Panc1 (cell line): ENCODE measurements around the gene COL4A3. TPM values are rescaled to one million over a fixed set of nuclear protein-coding genes. Genes with fewer than 3 reads are reported as not detected.

ENCODE experiments used
- ATAC-seq: fragments of 200-7000 bp; cut with Tn5 transposase; 2 replicates; pipeline ENCODE4 v1.9.1; 2020; ENCODE audit warnings: mild to moderate bottlenecking, moderate library complexity
- BruUV-seq: library from RNA; stranded (reverse); fragments of 400-500 nt; replicated peaks from 2 replicates; lab custom pipeline; 2021; lab: Mats Ljungman, UMichigan
- CTCF ChIA-PET: fragments of 300-600 bp; sonication (Branson Sonifier 250); formaldehyde crosslinking; loops from one replicate; lab custom pipeline; 2022; ENCODE audit warnings: antibody characterized with exemption; lab: Charles Lee
- POLR2A ChIA-PET: fragments of 300-600 bp; sonication (Branson Sonifier 250); formaldehyde crosslinking; loops from one replicate; lab custom pipeline; 2022; ENCODE audit warnings: antibody characterized with exemption; lab: Charles Lee
- DNase-seq: peaks from one replicate; pipeline ENCODE4 v3.0.0-alpha.2; 2010; ENCODE audit warnings: low read depth, low spot score
- H3K27ac ChIP-seq: 2 replicates; pipeline ENCODE4 v1.5.1; 2011; ENCODE audit warnings: mild to moderate bottlenecking, low read length, inconsistent platforms
- H3K27me3 ChIP-seq: fragments of 200-500 bp; sonication (Bioruptor generic); 2 replicates; pipeline ENCODE4 v1.6.0; 2014; ENCODE audit warnings: low read length, inconsistent platforms; ENCODE audit not compliant: control insufficient read depth, insufficient read depth
- H3K36me3 ChIP-seq: fragments of 200-500 bp; sonication (Bioruptor generic); 2 replicates; pipeline ENCODE4 v1.5.1; 2014; ENCODE audit warnings: inconsistent platforms, mild to moderate bottlenecking, low read length, moderate library complexity; ENCODE audit not compliant: control insufficient read depth, insufficient read depth
- H3K4me1 ChIP-seq: 2 replicates; pipeline ENCODE4 v1.5.1; 2011; ENCODE audit warnings: inconsistent platforms, mild to moderate bottlenecking, low read length, moderate library complexity; ENCODE audit not compliant: control insufficient read depth, insufficient read depth
- H3K4me3 ChIP-seq, 2 experiments: 2 replicates each; pipeline ENCODE4 v1.5.1; 2011 to 2012; ENCODE audit warnings: low read depth in 2 of 2, low read length in 2 of 2, mild to moderate bottlenecking in 2 of 2, inconsistent platforms in 1 of 2, moderate library complexity in 1 of 2
- H3K9me3 ChIP-seq: fragments of 200-500 bp; sonication (Bioruptor generic); 2 replicates; pipeline ENCODE4 v1.5.1; 2014; ENCODE audit warnings: low read depth, mild to moderate bottlenecking, inconsistent platforms, low read length, moderate library complexity; ENCODE audit not compliant: control insufficient read depth, insufficient read depth
- POLR2AphosphoS5 ChIP-seq: IDR thresholded peaks from 2 replicates; pipeline ENCODE4 v1.6.1; 2012; ENCODE audit warnings: mild to moderate bottlenecking, low read depth, low read length, moderate library complexity
- REST ChIP-seq, 2 experiments: IDR thresholded peaks; 2 replicates each; pipeline ENCODE4 v1.6.1; 2011 to 2012; ENCODE audit warnings: low read depth in 2 of 2, control low read depth in 1 of 2, low read length in 1 of 2, mild to moderate bottlenecking in 1 of 2, moderate library complexity in 1 of 2; ENCODE audit not compliant: insufficient read depth in 1 of 2
- SIN3A ChIP-seq: IDR thresholded peaks from 2 replicates; pipeline ENCODE4 v1.6.1; 2012; ENCODE audit warnings: low read depth, mild to moderate bottlenecking, low read length, moderate library complexity, borderline replicate concordance; ENCODE audit not compliant: insufficient read depth
- TCF7L2 ChIP-seq: IDR thresholded peaks from 2 replicates; pipeline ENCODE4 v1.6.1; 2011; ENCODE audit warnings: mild to moderate bottlenecking, low read depth, low read length, inconsistent platforms
- in situ Hi-C: cut with HindIII; loops from 2 replicates; pipeline ENCODE4 v1.10.0; 2016; ENCODE audit warnings: low sequenced_read_pairs, low pct_unique_long_range_greater_than_20kb
- intact Hi-C: fragments of 100-400 bp; cut with micrococcal nuclease; formaldehyde crosslinking; loops from one replicate; pipeline ENCODE4 v1.10.0; 2022; ENCODE audit not compliant: unreplicated experiment
- total RNA-seq: library from RNA; stranded (reverse); gene quantifications from one replicate; pipeline ENCODE4 v1.2.1, GENCODE V29; 2021; ENCODE audit not compliant: unreplicated experiment
- TF ChIP-seq, protein P1 (sequence below): fragments of 450-650 bp; IDR thresholded peaks from 2 replicates; pipeline ENCODE4 v1.5.1; 2017; ENCODE audit warnings: mild to moderate bottlenecking

Gene COL4A3
- total RNA-seq, 1 experiment from 2014 or later: 0.18 TPM

- H3K27me3 ChIP-seq: no peaks in the 10 kb centered on the region
- TF ChIP-seq POLR2AphosphoS5 (no peak), REST (IDR thresholded peaks at IDR 0.05; ENCODE audit: insufficient read depth in 1 of 2, low read depth in 2 of 2, low read length in 1 of 2) (no peak), TCF7L2 (no peak), SIN3A (no peak)
- TF ChIP-seq, protein P1, sequence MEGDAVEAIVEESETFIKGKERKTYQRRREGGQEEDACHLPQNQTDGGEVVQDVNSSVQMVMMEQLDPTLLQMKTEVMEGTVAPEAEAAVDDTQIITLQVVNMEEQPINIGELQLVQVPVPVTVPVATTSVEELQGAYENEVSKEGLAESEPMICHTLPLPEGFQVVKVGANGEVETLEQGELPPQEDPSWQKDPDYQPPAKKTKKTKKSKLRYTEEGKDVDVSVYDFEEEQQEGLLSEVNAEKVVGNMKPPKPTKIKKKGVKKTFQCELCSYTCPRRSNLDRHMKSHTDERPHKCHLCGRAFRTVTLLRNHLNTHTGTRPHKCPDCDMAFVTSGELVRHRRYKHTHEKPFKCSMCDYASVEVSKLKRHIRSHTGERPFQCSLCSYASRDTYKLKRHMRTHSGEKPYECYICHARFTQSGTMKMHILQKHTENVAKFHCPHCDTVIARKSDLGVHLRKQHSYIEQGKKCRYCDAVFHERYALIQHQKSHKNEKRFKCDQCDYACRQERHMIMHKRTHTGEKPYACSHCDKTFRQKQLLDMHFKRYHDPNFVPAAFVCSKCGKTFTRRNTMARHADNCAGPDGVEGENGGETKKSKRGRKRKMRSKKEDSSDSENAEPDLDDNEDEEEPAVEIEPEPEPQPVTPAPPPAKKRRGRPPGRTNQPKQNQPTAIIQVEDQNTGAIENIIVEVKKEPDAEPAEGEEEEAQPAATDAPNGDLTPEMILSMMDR: no peak
- H3K4me3 ChIP-seq: no peak overlapping the region
- peaks cover 12% of the 10 kb centered on the region for H3K36me3 ChIP-seq
- CTCF ChIA-PET: no interaction called here
- H3K4me1 ChIP-seq: no peaks in the 10 kb centered on the region
- ATAC-seq: no peak
- H3K9me3 ChIP-seq: no peaks in the 10 kb centered on the region
- no peak for DNase-seq
- intact Hi-C loops: no loop called here
- no peak overlapping the region for H3K27ac ChIP-seq
- in situ Hi-C loops: no loop called here
- POLR2A ChIA-PET: no interaction called here
- BruUV-seq: no TSS peak
Measured at GRCh38 chr2:227341553-227341952, 177.1 kb downstream of the COL4A3 start.

- CTCF ChIA-PET: no interaction called here
Measured at GRCh38 chr2:227344231-227344630, 179.8 kb downstream of the COL4A3 start.

More at GRCh38 chr2:227344231-227344630, 179.8 kb downstream of the COL4A3 start:
- no peak for ATAC-seq
- intact Hi-C loops: no loop called here
- DNase-seq: no peak
- Histone ChIP-seq H3K9me3 (no peaks in the 10 kb centered on the region), H3K4me3 (no peak overlapping the region), H3K27ac (no peak overlapping the region), H3K27me3 (no peaks in the 10 kb centered on the region), H3K4me1 (no peaks in the 10 kb centered on the region), H3K36me3 (peaks cover 12% of the 10 kb centered on the region)
- in situ Hi-C loops: no loop called here
- BruUV-seq: no TSS peak
- no peak for TF ChIP-seq POLR2AphosphoS5
- TF ChIP-seq TCF7L2: no peak
- TF ChIP-seq, protein P1: no peak
- POLR2A ChIA-PET: interaction anchor here (0.6 kb wide), 1 partner anchor 16 kb away, joined by 6 read pairs; no protein-coding TSS in a partner anchor
